ENCODE data around the gene MAP4K1.
A peak's percentile ranks its signal among the peaks of the same experiment; 100 is the strongest.
"Not testable (repeated sequence)": the region's sequence is repeated elsewhere in the genome, so short reads cannot be mapped to it uniquely, and the experiment has no call there.

The MAP4K1 gene

DNA sequence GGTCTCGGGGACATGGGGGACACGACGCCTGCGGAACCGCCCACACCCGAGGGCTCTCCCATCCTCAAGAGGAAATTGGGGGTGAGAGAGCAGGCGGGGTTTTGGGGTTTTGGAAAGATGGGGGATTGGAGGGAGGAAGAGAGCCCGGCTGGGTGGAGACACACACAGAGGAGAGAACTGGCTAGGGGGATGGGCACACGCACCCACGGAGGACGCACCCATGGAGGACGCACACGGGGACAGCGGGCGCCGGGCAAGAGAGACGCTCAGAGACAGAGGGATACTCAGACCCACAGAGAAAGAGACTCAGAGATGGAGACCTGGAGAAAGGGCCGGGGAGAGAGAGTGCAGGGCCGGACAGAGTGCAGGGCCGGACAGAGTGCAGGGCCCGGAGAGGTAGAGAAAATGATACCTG is 52.1 kb downstream of the MAP4K1 start:
- DNase-seq, result no peak

DNA sequence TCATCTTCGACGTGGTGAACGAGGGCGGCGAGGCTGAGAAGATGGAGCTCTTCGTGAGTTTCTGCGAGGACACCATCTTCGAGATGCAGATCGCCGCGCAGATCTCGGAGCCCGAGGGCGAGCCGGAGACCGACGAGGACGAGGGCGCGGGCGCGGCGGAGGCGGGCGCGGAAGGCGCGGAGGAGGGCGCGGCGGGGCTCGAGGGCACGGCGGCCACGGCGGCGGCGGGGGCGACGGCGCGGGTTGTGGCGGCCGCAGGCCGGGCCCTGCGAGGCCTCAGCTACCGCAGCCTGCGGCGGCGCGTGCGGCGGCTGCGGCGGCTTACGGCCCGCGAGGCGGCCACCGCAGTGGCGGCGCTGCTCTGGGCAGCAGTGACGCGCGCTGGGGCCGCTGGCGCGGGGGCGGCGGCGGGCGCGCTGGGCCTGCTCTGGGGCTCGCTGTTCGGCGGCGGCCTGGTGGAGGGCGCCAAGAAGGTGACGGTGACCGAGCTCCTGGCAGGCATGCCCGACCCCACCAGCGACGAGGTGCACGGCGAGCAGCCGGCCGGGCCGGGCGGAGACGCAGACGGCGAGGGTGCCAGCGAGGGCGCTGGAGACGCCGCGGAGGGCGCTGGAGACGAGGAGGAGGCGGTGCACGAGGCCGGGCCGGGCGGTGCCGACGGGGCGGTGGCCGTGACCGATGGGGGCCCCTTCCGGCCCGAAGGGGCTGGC is 52.6 kb downstream of the MAP4K1 start:
- peak; percentile 24 for DNase-seq

DNA sequence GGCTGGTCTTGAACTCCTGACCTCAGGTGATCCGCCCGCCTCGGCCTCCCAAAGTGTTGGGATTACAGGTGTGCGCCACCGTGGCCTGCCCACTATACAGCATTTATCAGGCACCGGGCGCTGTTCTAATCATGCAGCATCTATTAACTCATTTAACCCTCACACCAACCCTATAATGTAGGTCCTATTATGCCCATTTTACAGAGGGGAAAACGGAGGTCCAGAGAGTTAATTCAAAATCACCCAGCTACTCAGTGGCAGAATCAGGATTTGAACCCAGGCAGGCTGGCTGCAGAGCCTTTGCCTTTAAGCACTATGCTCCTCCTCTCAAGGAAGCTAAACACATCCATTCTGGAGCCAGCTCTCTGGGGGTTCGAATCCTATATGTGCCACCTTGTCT is 54.3 kb downstream of the MAP4K1 start:
- DNase-seq, result no peak

DNA sequence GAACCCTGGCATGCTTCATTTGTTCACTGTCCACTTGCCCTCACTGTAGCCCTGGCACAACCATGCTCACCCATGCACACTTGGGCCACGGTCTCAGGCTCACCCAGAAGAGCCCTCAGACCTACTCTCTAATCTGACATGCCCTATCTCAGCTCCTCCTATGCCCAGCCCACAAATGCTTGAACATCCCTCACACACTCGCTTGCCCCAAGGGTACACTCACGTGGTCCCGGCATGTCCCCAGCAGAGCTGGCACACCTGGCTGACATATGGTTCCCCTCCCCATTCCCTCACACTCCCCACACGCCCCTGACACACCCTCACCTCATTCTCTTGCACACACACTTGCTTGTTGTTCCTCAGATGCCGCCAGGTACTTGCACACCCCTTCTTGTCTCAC is 55.7 kb downstream of the MAP4K1 start:
- no peak for DNase-seq

DNA sequence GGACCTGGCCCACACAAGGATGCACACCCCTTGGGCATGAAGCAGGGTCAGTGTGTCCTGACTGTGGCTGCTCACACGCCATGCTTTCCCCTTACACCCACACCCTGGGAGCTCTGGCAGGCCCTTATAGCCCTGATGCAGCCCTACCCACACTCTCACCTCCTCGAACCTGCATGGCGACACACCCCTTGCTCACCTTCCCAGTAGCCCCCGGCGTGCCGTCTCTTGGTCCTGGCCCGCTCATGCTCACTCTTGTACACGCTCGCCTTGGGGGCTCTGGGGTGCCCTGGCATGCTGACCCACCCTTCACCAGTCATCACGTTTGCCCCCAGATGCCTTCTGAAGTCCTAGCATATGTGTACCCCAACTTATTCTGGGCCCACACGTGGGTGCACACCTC is 56.1 kb downstream of the MAP4K1 start:
- no peak for DNase-seq

DNA sequence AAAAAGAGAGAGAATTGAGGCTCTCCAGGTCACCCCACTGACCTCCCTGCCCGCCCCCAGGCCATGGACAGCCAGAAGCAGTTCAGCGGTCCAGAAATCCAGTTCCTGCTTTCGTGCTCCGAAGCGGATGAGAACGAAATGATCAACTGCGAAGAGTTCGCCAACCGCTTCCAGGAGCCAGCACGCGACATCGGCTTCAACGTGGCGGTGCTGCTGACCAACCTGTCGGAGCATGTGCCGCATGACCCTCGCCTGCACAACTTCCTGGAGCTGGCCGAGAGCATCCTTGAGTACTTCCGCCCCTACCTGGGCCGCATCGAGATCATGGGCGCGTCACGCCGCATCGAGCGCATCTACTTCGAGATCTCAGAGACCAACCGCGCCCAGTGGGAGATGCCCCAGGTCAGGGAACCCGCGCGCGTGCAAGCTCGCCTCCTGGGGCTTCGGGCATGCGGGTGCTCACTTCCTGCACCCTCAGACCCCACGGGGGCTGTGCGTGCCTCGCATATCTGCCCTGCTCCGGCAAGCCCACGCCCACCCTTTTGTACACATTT is 56.6 kb downstream of the MAP4K1 start:
- no peak for DNase-seq

DNA sequence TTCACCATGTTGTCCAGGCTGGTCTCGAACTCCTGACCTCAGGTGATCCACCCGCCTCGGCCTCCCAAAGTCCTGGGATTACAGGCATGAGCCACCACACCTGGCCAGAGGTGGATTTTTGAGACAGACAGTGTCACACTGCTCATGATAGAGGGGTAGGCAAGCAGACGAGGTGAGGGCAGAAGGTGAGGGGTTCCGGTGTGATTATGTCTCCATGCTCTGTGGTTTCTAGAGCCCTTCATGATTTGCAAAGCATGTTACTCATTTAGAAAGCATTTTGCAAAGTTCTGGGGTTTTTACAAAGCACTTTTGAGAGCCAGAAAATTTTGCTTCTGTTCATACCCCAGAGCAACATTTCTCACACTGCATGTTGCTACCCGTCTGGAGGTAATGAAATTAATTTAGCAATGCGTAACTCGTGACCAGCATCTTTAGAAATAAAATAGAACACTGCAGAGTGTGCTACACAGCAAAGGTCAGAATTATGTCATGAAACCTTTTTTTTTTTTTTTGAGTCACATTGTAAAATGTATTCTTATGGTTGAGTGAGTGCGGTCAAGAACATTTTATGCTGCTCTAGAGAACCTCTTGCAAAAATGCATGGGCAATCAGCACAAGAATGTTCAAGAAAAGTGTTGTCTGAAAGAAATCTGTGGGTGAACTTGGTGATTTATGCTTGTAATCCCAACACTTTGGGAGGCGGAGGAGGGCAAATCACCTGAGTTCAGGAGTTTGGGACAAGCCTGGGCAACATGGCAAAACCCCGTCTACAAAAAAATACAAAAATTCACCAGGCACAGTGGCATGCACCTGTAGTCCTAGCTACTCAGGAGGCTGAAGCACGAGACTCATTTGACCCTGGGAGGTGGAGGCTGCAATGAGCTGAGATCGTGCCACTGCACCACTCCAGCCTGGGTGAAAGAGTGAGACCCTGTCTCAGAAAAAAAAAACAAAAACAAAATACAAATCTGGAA is 58.0 kb downstream of the MAP4K1 start:
- DNase-seq, result peak; percentile 31

DNA sequence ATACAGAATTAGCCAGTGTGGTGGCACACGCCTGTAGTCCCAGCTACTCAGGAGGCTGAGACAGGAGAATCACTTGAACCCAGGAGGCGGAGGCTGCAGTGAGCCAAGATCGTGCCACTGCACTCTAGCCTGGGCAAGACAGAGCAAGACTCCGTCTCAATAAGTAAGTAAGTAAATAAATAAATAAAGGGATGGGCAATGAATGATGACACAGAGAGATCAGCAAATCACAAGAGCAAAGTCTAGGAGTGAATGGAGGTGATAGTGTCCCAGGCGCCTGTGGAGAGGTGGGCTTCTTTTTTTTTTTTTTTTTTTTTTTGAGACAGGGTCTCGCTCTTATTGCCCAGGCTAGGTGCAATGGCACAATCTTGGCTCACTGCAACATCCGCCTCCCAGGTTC is 58.8 kb downstream of the MAP4K1 start:
- DNase-seq, result not testable (repeated sequence)

DNA sequence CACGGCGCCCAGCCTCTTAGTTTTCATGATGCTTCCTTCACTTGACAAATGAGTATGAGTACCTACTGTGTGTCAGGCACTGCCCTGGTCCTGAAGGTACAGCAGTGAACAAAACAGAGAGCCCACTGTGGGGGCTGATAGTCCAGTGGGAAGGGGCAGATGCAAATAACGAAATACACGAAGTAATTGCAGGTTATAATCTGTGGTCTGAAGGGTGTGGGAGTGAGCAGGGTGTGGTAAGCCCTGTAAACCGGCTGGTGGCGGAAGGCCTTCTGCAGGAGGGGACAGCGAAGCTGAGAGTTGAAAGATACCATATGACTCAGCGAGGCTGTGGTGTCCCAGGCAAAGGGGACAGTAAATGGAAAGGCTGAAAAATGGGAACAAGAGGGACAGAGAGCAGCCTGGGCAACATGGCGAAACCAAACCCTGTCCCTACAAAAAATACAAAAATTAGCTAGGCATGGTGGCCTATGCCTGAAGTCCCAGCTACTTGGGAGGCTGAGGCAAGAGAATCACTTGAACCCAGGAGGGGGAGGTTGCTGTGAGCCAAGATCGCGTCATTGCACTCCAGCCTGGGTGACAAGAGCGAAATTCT is 60.5 kb downstream of the MAP4K1 start:
- DNase-seq, result no peak

DNA sequence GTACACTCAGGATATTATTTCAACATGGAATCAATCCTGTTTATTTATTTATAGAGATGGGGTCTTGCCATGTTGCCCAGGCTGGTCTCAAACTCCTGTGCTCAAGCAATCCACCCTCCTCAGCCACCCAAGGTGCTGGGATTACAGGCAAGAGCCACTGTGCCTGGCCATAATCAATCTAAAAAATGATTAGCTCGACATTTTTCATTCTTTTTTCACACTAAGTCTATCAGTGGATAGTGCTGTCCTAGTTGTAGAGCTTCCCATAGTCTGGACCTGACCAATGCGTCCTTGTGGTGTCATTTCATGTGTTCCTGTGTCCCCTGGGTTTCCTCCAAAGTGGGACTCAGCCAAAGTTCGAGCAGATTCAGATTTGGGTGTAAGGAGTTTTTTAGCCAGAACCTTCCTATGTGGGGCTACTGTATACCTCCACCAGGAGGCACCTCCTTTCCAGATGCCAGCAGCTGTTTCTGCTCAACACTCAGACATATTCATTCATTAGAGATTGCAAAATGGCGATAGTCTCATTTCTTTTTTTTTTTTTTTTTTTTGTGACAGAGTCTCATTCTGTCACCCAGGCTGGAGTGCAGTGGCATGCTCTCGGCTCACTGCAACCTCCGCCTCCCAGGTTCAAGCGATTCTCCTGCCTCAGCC is 61.1 kb downstream of the MAP4K1 start:
- DNase-seq, result no peak

DNA sequence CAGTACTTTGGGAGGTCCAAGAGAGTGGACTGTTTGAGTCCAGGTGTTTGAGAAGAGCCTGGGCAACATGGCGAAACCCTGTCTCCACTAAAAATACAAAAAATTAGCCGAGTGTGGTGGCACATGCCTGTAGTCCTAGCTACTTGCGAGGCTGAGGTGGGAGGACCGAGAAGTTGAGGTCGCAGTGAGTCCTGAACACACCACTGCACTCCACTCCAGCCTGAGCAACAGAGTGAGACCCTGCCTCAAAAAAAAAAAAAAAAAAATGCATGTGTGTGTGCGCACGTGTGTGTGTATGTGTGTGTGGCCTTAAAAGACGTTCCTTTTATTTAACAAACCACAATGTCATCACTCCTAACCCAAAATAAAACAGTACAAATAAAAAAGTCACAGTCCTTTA is 62.6 kb downstream of the MAP4K1 start:
- DNase-seq, result no peak

DNA sequence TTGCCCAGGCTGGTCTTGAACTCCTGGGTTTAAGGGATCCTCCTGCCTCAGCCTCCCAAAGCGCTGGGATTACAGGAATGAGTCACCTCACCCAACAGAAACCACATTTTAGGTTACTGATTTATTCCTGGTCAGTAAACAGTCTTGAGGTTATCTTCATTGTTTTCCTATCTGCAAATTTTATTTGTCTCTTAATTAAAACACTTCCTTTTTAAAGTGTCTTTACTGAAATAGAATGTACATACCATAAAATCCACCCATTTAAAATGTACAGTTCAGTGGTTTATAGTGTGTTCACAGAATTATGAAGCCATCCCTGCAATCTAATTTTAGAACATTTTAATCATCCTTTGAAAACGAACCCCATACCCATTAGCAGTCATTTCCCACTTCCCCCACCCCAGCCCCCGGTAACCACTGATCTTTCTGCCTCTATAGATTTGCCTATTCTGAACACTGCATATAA is 63.0 kb downstream of the MAP4K1 start:
- no peak for DNase-seq

DNA sequence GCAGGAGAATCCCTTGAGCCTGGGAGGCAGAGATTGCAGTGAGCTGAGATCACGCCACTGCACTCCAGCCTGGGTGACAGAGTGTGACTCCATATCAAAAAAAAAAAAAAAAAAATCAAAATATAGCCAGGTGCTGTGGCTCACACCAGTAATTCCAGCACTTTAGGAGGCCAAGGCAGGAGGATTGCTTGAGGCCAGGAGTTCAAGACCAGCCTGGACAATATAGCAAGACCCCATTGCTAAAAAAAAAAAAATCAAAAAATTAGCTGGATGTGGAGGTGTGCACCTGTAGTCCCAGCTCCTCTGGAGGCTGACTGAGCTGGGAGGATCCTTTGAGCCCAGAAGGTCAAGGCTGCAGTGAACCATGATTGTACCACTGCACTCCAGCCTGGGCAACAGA is 64.5 kb downstream of the MAP4K1 start:
- DNase-seq, result not testable (repeated sequence)

DNA sequence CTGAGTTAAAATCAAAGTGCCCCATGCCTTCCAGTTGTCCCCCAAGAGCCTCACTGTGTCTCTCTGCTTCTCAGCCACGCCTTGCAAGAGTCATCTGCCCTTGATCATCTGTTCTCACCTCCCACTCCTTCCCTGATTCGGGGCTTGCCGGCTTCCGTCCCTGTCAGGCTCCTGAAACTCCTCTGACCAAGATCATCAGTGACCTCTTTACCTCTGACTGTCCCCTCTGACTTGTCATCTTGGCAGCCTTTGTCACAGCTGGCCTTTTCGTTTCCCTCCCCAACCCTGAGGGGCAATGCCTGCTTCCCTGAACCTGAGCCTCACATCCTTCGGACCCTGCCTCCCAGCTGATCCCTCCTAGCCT is 66.3 kb downstream of the MAP4K1 start:
- DNase-seq, result peak; percentile 44

DNA sequence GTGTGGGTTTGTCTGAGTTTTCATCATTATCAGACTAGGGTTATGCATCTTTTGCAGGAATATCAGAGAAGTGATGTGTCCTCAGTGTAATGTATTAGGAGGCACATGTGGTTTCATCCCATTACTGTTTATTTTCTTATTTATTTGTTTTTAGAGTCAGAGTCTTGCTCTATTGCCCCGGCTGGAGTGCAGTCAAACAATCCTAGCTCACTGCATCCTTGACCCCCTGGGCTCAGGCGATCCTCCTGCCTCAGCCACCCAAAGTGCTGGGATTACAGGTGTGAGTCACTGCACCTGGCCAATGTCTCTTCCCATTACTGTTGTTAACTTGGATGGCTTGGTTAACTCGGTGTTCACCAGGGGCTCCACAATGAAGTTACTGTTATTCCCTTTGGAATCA is 67.4 kb downstream of the MAP4K1 start:
- no peak for DNase-seq

DNA sequence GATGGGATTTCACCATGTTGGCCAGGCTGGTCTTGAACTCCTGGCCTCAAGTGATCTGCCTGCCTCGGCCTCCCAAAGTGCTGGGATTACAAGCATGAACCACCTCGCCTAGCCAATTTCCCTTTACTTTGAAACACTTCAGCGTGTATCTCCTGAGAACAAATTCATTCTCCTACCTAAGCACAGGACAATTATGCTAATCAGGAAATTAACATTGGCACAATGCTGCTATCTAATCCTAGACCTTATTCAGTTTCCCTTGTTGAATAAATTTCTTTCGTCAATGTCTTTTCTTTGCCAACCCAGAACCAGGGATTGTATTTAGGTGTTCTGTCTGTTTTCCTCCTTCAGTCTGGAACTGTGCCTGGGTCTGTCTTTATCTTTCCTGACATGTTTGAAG is 67.8 kb downstream of the MAP4K1 start:
- no peak for DNase-seq

DNA sequence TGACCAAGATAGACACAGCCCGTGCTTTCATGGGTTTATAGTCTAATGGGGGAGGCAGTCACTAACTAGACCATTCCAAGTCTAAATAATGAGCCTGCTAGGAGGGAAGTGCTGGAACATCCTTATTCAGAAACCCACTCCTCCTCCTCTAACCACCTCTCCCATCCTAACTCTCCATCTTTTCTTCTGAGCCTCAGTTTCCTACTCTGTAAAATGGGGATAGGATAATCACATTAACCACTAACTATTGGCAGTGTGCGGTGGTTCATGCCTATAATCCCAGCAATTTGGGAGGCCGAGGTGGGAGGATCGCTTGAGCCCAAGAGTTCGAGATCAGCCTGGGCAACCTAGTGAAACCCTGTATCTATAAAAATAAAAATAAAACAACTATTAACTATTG is 68.7 kb downstream of the MAP4K1 start:
- DNase-seq, result no peak

DNA sequence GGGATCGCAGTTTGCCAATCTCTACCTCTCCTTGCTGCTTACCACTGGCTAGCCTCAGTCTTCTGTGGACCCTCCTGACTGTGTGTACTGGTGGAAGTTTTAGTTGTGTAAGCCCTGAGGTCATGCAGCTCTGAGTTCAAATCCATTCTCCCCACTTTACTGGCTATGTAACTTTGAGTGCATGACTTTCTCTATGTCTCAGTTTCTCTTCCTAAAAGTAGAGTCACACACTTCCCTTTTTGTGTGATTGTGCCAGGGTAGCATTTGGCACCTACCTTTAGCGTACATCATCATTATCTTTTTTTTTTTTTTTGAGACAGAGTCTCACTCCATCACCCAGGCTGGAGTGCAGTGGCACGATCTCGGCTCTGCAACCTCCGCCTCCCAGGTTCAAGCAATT is 70.3 kb downstream of the MAP4K1 start:
- no peak for DNase-seq

DNA sequence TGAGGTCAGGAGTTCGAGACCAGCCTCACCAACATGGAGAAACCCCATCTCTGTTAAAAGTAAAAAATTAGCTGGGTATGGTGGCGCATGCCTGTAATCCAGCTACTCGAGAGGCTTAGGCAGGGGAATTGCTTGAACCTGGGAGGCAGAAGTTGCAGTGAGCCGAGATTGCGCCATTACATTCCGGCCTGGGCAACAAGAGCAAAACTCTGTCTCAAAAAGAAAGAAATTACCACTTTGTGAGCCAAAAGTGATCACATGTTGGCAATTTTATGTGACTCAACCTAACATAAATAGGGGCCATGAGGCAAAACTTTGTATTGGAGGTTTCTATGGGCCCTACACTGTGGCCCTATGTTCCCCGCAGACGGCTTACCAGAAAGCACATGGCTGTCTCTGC is 72.2 kb downstream of the MAP4K1 start:
- DNase-seq, result no peak

DNA sequence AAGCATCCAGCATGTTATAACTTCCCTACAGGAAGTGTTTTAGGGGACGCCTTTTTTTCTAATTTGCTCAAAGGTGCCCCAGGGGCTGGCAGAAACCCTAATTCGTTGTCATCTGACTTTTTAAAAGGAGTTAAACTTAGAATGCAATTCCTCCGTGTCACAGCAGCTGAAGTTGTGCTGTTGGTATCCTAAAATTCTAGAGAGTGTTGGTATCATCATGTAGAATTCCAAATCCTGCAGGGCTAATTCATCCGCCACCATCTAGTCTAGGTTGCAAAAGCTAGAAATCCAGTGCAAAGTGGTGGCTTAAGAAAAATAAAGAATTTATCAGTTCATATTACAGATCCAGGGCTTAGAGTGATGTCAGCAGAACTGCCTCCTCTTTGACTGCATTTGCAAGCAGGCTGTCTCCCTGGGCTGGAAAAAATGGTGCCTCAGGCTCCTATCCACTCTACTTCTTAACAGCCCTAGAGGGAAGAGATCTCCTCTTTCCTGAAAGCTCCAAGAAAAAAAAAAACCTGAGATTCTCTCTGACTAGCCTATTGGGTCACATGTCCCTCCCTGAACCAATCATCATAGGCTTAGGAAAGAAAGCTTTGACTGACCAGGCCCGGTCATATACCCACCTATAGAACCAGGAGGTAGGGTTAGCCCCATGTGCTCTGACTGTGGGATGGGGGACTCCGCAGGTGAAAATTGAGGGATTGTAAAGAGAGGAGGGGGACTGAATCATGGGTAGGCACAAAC is 73.0 kb downstream of the MAP4K1 start:
- DNase-seq, result no peak

DNA sequence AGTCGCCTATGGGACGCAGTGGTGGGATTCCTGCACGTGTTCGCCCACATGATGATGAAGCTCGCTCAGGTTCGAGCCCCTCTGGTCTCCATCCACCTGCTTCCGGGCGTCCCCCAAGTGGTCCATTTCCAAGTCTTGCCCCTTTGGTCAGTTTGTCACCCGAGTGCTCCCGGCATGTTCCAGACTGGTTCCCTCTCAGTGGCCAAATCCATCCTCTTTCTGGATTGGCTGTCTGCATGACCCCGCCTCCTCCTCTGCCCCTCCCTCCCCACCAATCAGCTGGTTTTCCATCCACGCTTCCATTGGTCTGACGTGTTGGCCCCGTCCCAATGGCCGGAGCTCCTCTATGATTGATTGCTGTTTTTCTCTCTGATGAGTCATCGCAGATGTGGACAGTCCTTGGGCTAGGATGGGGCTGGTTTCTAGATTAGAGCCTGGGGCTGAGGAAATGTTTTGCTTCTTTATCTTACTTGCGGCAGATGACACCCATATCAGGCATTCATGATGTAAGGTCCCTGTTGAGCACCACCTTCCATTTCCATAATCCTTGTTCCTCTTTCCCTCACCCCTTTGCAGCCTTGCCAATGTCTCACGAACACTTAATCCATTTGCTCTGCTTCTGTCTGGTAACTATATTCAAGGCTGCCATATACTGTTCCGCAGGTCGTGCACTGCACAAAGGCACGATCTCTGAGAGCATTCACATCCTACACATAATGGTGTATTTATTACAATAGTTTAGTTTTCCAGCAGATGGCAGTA is 73.8 kb downstream of the MAP4K1 start:
- DNase-seq, result peak; percentile 30

All from stimulated activated CD4-positive, alpha-beta T cell treated with anti-CD3 and anti-CD28 coated beads, Interleukin-4, amount 100 ng/mL, for 1 hour (primary cell).